ENCODE measurements around the gene GRK6. TPM values are rescaled to one million over a fixed set of nuclear protein-coding genes. Genes with fewer than 3 reads are reported as not detected.

Gene GRK6
- polyA plus RNA-seq, 1 of the 3 experiments (the other 2 are of a cell fraction) = 39.5 TPM

DNA sequence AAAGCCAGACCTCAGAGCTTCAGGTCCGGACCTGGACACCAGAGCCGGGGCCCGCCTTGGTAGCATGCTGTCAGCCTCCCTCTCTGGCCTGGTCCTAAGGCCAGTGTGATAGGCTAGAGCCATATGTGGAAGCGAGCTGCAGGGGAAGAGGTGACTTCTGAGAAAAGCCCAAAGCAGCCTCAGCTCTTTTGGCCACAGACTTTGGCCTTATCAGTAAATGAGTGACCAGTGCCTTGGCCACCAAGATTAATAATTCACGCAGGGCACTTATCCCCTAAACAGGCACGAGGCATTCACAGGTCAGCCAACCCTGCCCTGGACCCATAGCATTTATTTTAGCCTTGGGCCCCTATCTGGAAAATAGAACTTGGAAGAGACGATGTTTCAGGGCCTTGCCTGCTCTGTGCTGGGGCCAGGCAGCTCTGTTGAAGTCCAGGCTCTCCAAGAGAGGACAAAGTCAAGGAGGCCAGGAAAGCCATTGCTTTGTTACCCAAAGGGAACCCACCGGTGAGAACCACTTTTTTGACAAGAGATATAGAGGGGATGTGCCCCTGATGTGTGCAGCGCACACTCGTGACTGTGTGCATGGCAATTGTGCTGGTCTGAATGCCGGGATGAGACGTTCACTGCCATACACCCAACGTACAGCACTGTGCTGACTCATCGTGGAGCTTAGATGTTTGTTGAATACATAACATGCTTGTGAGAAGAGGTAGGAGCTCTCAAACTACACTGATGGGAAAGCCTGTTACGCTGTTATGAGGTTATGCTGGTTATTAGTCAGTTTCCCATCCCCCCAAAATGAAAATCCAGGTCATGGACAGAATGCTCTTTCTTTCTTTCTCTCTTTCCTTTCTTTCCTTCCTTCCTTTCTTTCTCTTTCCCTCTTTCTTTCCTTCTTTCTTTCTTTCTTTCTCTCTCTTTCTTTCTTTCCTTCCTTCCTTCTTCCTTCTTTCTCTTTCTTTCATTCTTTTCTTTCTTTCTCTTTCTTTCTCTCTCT lies 47.3 kb upstream of the GRK6 start:
- Histone ChIP-seq H3K9me2 (no peaks in the 10 kb centered on the region), H3K9me3 (no peaks in the 10 kb centered on the region), H3K36me3 (replicated peaks in 1 of 2; ENCODE audit: control insufficient read depth in 1 of 2, insufficient read depth in 2 of 2, low read length in 1 of 2) (no peaks in the 10 kb centered on the region), H3F3A (replicated peaks; ENCODE audit: insufficient read depth) (peaks cover 4% of the 10 kb centered on the region), H3K9ac (no peak overlapping the region), H3K79me2 (ENCODE audit: insufficient read depth) (no peaks in the 10 kb centered on the region), H3K27me3 (ENCODE audit: insufficient read depth) (no peaks in the 10 kb centered on the region), H3K27ac (ENCODE audit: low read depth in 2 of 2, low read length in 1 of 2) (peak overlapping the region in 1 of 2 experiments; percentile 10; a peak in 2 of 4 replicates), H2AFZ (ENCODE audit: low read depth) (peak overlapping the region; percentile 71), H3K4me1 (ENCODE audit: control insufficient read depth in 1 of 2, insufficient read depth in 2 of 2, low read depth in 1 of 2, low read length in 1 of 2) (peaks cover 0 to 7% of the 10 kb centered on the region in 2 experiments; a peak in 2 of 4 replicates), H3K4me3 (ENCODE audit: low read depth in 2 of 2, low read length in 1 of 2) (no peak overlapping the region), H3K4me2 (no peak overlapping the region; the same call in 1 of the 2 replicates), H4K20me1 (ENCODE audit: insufficient read depth) (no peaks in the 10 kb centered on the region)
- WGBS (ENCODE audit: low lambda C conversion rate) = 68% methylated on average over 14 of the region's 15 CpGs
- DNase-seq = no peak
- TF ChIP-seq, protein P1, sequence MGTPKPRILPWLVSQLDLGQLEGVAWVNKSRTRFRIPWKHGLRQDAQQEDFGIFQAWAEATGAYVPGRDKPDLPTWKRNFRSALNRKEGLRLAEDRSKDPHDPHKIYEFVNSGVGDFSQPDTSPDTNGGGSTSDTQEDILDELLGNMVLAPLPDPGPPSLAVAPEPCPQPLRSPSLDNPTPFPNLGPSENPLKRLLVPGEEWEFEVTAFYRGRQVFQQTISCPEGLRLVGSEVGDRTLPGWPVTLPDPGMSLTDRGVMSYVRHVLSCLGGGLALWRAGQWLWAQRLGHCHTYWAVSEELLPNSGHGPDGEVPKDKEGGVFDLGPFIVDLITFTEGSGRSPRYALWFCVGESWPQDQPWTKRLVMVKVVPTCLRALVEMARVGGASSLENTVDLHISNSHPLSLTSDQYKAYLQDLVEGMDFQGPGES (IDR thresholded peaks at IDR 0.05; ENCODE audit: low read depth, low read length) = no peak
- TF ChIP-seq NRF1 (IDR thresholded peaks at IDR 0.05; ENCODE audit: low read depth, low read length) (no peak), FOSL2 (IDR thresholded peaks at IDR 0.05; ENCODE audit: borderline replicate concordance, low read depth) (peak; percentile 37; the same call in 1 of the 2 replicates), RXRA (IDR thresholded peaks at IDR 0.05; ENCODE audit: borderline replicate concordance, low read depth) (no peak)
- CTCF ChIA-PET = interaction anchor here (0.9 to 8.3 kb wide), 10 partner anchors 10 to 122 kb away, joined by 3 to 58 read pairs (median 5); partner anchors contain the start of gene DBN1
- POLR2A ChIA-PET = no interaction called here

DNA sequence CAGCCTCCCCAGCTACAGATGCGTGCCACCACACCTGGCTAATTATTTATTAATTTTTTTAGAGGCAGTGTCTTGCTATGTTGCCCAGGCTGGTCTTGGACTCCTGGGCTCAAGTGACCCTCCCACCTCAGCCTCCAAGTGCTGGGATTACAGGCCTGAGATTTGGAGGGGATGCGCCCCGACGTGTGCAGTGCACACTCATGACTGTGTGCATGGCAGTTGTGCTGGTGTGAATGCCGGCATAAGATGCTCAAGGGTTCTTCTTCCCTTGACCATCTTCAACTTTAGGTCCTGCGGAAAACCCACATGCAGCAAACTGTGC lies 45.7 kb upstream of the GRK6 start:
- H4K20me1 ChIP-seq (ENCODE audit: insufficient read depth) = no peaks in the 10 kb centered on the region
- no peaks in the 10 kb centered on the region for H3K9me3 ChIP-seq
- TF ChIP-seq, protein P2, sequence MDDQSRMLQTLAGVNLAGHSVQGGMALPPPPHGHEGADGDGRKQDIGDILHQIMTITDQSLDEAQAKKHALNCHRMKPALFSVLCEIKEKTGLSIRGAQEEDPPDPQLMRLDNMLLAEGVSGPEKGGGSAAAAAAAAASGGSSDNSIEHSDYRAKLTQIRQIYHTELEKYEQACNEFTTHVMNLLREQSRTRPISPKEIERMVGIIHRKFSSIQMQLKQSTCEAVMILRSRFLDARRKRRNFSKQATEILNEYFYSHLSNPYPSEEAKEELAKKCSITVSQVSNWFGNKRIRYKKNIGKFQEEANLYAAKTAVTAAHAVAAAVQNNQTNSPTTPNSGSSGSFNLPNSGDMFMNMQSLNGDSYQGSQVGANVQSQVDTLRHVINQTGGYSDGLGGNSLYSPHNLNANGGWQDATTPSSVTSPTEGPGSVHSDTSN (IDR thresholded peaks at IDR 0.05) = no peak
- TF ChIP-seq FOXJ3 (CRISPR knock-in tag; IDR thresholded peaks at IDR 0.05) = no peak
- no peak for TF ChIP-seq TEAD4 (IDR thresholded peaks at IDR 0.05; ENCODE audit: borderline replicate concordance, insufficient read depth)
- no peak for TF ChIP-seq CHD2 (IDR thresholded peaks at IDR 0.05; ENCODE audit: low read length, partially characterized antibody)
- TF ChIP-seq EP300 (IDR thresholded peaks at IDR 0.05; ENCODE audit: borderline replicate concordance in 1 of 2, low read depth in 1 of 2, low read length in 1 of 2) = no peak
- TF ChIP-seq, protein P3, sequence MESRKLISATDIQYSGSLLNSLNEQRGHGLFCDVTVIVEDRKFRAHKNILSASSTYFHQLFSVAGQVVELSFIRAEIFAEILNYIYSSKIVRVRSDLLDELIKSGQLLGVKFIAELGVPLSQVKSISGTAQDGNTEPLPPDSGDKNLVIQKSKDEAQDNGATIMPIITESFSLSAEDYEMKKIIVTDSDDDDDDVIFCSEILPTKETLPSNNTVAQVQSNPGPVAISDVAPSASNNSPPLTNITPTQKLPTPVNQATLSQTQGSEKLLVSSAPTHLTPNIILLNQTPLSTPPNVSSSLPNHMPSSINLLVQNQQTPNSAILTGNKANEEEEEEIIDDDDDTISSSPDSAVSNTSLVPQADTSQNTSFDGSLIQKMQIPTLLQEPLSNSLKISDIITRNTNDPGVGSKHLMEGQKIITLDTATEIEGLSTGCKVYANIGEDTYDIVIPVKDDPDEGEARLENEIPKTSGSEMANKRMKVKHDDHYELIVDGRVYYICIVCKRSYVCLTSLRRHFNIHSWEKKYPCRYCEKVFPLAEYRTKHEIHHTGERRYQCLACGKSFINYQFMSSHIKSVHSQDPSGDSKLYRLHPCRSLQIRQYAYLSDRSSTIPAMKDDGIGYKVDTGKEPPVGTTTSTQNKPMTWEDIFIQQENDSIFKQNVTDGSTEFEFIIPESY (IDR thresholded peaks at IDR 0.05; ENCODE audit: borderline replicate concordance, low read depth) = no peak
- TF ChIP-seq RFX5 (IDR thresholded peaks at IDR 0.05; ENCODE audit: low read length) = no peak
- no peak for TF ChIP-seq FOSL2 (IDR thresholded peaks at IDR 0.05; ENCODE audit: borderline replicate concordance, low read depth)
- H2AFZ ChIP-seq (ENCODE audit: low read depth) = no peak overlapping the region
- no peak overlapping the region for H3K4me2 ChIP-seq
- CTCF ChIA-PET = interaction anchor here (7.9 to 8.3 kb wide), 2 partner anchors 9 to 11 kb away, joined by 58 read pairs; no protein-coding TSS in a partner anchor
- H3K9ac ChIP-seq = no peak overlapping the region
- no peak for DNase-seq
- no peaks in the 10 kb centered on the region for H3K79me2 ChIP-seq (ENCODE audit: insufficient read depth)
- POLR2A ChIA-PET = no interaction called here
- H3K9me2 ChIP-seq = no peaks in the 10 kb centered on the region
- 100% methylated on average over 2 of the region's 6 CpGs for WGBS (ENCODE audit: low lambda C conversion rate)
- H3K27me3 ChIP-seq (ENCODE audit: insufficient read depth) = no peaks in the 10 kb centered on the region
- H3K27ac ChIP-seq (ENCODE audit: low read depth in 2 of 2, low read length in 1 of 2) = no peak overlapping the region
- peaks cover 0 to 7% of the 10 kb centered on the region in 2 experiments; a peak in 2 of 4 replicates for H3K4me1 ChIP-seq (ENCODE audit: control insufficient read depth in 1 of 2, insufficient read depth in 2 of 2, low read depth in 1 of 2, low read length in 1 of 2)
- peaks cover 4% of the 10 kb centered on the region for H3F3A ChIP-seq (replicated peaks; ENCODE audit: insufficient read depth)
- no peaks in the 10 kb centered on the region for H3K36me3 ChIP-seq (replicated peaks in 1 of 2; ENCODE audit: control insufficient read depth in 1 of 2, insufficient read depth in 2 of 2, low read length in 1 of 2)
- H3K4me3 ChIP-seq (ENCODE audit: low read depth in 2 of 2, low read length in 1 of 2) = no peak overlapping the region
